HEK293 (cell line): Measurements from ENCODE around the gene MUC5B.

Experiments used
- CTCF ChIP-seq: fragments of 450-650 bp; formaldehyde crosslinking; IDR thresholded peaks from 2 replicates; pipeline ENCODE4 v1.5.1; 2016; ENCODE audit warnings: missing biosample characterization, missing genetic modification characterization
- REST ChIP-seq: fragments of 450-650 bp; formaldehyde crosslinking; IDR thresholded peaks from 2 replicates; pipeline ENCODE4 v1.5.1; 2016; ENCODE audit warnings: missing biosample characterization, missing genetic modification characterization
- ZFP37 ChIP-seq: fragments of 450-650 bp; formaldehyde crosslinking; IDR thresholded peaks from 2 replicates; pipeline ENCODE4 v1.5.1; 2016; ENCODE audit warnings: missing biosample characterization, missing genetic modification characterization
- ZNF239 ChIP-seq: fragments of 450-650 bp; formaldehyde crosslinking; IDR thresholded peaks from 2 replicates; pipeline ENCODE4 v1.5.1; 2016; ENCODE audit warnings: missing biosample characterization, missing genetic modification characterization
- ZNF292 ChIP-seq: fragments of 450-650 bp; formaldehyde crosslinking; IDR thresholded peaks from 2 replicates; pipeline ENCODE4 v1.5.1; 2016; ENCODE audit warnings: low read depth, missing biosample characterization, missing genetic modification characterization, borderline replicate concordance
- ZNF521 ChIP-seq: fragments of 450-650 bp; formaldehyde crosslinking; IDR thresholded peaks from 2 replicates; pipeline ENCODE4 v1.5.1; 2017; ENCODE audit warnings: missing biosample characterization, mild to moderate bottlenecking, missing genetic modification characterization
- ZNF558 ChIP-seq: fragments of 450-650 bp; formaldehyde crosslinking; IDR thresholded peaks from 2 replicates; pipeline ENCODE4 v1.5.1; 2016; ENCODE audit warnings: missing biosample characterization, missing genetic modification characterization
- ZNF776 ChIP-seq: fragments of 450-650 bp; formaldehyde crosslinking; IDR thresholded peaks from 2 replicates; pipeline ENCODE4 v1.5.0; 2017; ENCODE audit warnings: missing biosample characterization, missing genetic modification characterization, borderline replicate concordance

- TF ChIP-seq CTCF (tag by site-specific recombination), result no peak
- no peak for TF ChIP-seq ZNF776 (tag by site-specific recombination)
- TF ChIP-seq ZFP37, result no peak
- TF ChIP-seq REST (tag by site-specific recombination), result no peak
- no peak for TF ChIP-seq ZNF558 (tag by site-specific recombination)
- no peak for TF ChIP-seq ZNF292
- no peak for TF ChIP-seq ZNF521
- no peak for TF ChIP-seq ZNF239 (tag by site-specific recombination)
These were observed 5.7 kb upstream of the MUC5B start for GRCh38 chr11:1217151-1217550.
